ENCODE data around the gene PI4K2A.

- TF ChIP-seq CTCF (IDR thresholded peaks at IDR 0.05): no peak
- no peak for TF ChIP-seq POLR2A (IDR thresholded peaks at IDR 0.05)
Measured at GRCh38 chr10:97690133-97690532, 49.7 kb downstream of the PI4K2A start.
